WERI-Rb-1 (cell line): ENCODE measurements around the gene GGTA1.
"Not testable (repeated sequence)": the region's sequence is repeated elsewhere in the genome, so short reads cannot be mapped to it uniquely, and the experiment has no call there.

Experiments
- DNase-seq: peaks from one replicate; pipeline ENCODE4 v3.0.0-alpha.2; 2020
- H3K27ac ChIP-seq: fragments of 250-450 bp; sonication (Bioruptor Pico); 2 replicates; pipeline ENCODE4 v1.5.1; 2020; ENCODE audit warnings: mild to moderate bottlenecking, moderate library complexity
- H3K27me3 ChIP-seq: fragments of 250-450 bp; sonication (Bioruptor Pico); 2 replicates; pipeline ENCODE4 v1.5.1; 2021; ENCODE audit warnings: mild to moderate bottlenecking, low read depth, moderate library complexity; ENCODE audit not compliant: insufficient read depth, severe bottlenecking
- H3K36me3 ChIP-seq: fragments of 250-450 bp; sonication (Bioruptor Pico); 2 replicates; pipeline ENCODE4 v1.5.1; 2020; ENCODE audit warnings: mild to moderate bottlenecking, moderate library complexity
- H3K4me3 ChIP-seq: 2 replicates; pipeline ENCODE4 v1.5.1; 2011; ENCODE audit warnings: low read depth, mild to moderate bottlenecking, control low read depth, low read length
- H3K9me3 ChIP-seq: fragments of 250-450 bp; sonication (Bioruptor Pico); 2 replicates; pipeline ENCODE4 v1.5.1; 2021; ENCODE audit warnings: mild to moderate bottlenecking, moderate library complexity; ENCODE audit not compliant: severe bottlenecking
- CTCF ChIP-seq: IDR thresholded peaks from 2 replicates; pipeline ENCODE4 v1.5.1; 2011; ENCODE audit warnings: low read depth, mild to moderate bottlenecking, control low read depth, inconsistent platforms, low read length

Gene GGTA1

GRCh38 chr9:121527371-121527770 lies 27.7 kb upstream of the GGTA1 start:
- TF ChIP-seq CTCF = no peak
- Histone ChIP-seq H3K36me3 (no peaks in the 10 kb centered on the region), H3K9me3 (peaks cover 2% of the 10 kb centered on the region), H3K4me3 (no peak overlapping the region), H3K27me3 (no peaks in the 10 kb centered on the region), H3K27ac (no peak overlapping the region)
- no peak for DNase-seq

DNA sequence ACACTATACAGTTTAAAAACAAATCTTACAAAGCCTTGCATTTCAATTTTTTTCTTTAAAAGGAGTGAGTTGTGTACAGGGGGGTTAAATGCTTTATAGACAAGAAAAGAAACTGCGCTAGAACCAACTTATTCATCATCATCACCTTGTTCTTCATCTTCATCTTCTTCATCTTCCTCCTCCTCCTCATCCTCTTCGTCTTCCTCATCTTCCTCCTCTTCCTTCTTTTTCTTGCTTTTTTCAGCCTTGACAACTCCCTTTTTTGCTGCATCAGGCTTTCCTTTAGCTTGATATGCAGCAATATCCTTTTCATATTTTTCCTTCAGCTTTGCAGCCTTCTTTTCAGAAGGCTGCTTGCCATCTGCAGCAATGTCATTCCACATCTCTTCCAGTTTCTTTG lies 20.0 kb upstream of the GGTA1 start:
- H3K27me3 ChIP-seq, H3K27ac ChIP-seq, H3K36me3 ChIP-seq, H3K4me3 ChIP-seq, DNase-seq: not testable (repeated sequence)
- H3K9me3 ChIP-seq = peaks cover 14% of the 10 kb centered on the region

DNA sequence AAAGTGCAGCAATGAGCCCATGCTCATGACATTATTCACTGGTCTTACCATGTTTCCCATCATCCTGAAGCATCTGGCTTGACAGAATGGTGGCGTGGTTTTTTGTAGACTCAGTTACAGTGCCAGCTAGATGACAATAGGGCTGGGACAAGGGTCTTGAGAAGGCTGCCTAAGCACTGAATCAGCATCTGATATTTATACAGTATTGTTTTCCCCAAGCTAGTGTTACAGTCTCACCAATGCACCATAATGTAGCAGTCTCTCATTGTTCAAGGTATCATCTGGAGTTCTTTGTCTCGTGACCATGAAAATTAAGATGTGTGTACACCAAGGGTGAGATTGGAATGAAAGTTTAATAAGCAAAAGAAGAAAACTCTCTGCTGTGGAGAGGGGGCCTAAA lies 19.0 kb upstream of the GGTA1 start:
- no peak for TF ChIP-seq CTCF
- no peaks in the 10 kb centered on the region for H3K36me3 ChIP-seq
- no peak overlapping the region for H3K27ac ChIP-seq
- H3K9me3 ChIP-seq = peaks cover 14% of the 10 kb centered on the region
- H3K27me3 ChIP-seq = no peaks in the 10 kb centered on the region
- no peak for DNase-seq
- H3K4me3 ChIP-seq = no peak overlapping the region

- not testable (repeated sequence) for H3K36me3 ChIP-seq
Measured at GRCh38 chr9:121513166-121513565, 13.5 kb upstream of the GGTA1 start.

GRCh38 chr9:121510766-121511550 lies 11.3 kb upstream of the GGTA1 start:
- H3K9me3 ChIP-seq = no peaks in the 10 kb centered on the region
- no peak for TF ChIP-seq CTCF
- DNase-seq = no peak
- H3K27ac ChIP-seq = no peak overlapping the region
- H3K36me3 ChIP-seq = no peaks in the 10 kb centered on the region
- no peak overlapping the region for H3K4me3 ChIP-seq
- H3K27me3 ChIP-seq = no peaks in the 10 kb centered on the region

More at GRCh38 chr9:121513166-121513565, 13.5 kb upstream of the GGTA1 start:
- not testable (repeated sequence) for DNase-seq, H3K27ac ChIP-seq, H3K4me3 ChIP-seq, H3K9me3 ChIP-seq, H3K27me3 ChIP-seq

DNA sequence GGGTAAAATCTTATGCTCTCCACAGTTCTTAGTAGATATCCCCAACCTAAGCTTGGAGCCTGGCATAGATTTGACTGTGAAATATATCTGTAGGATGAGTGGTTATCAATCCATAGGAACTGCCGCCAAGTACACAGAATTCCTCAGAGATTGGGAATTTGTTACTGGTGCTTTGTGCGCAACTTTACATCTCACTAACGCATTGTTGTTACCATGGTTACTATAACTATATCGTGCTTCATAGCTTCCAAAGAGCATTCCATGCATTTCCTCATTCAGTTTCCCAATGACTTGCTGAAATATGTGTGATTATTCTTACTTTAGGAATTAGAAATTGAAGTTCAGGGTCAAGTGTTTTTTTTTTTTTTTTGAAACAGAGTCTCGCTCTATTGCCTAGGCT lies 9.5 kb upstream of the GGTA1 start:
- H3K27me3 ChIP-seq = no peaks in the 10 kb centered on the region
- no peak overlapping the region for H3K4me3 ChIP-seq
- H3K9me3 ChIP-seq = no peaks in the 10 kb centered on the region
- no peak overlapping the region for H3K27ac ChIP-seq
- no peak for DNase-seq
- H3K36me3 ChIP-seq = no peaks in the 10 kb centered on the region
- no peak for TF ChIP-seq CTCF

GRCh38 chr9:121508415-121508814 lies 8.8 kb upstream of the GGTA1 start:
- H3K27ac ChIP-seq = no peak overlapping the region
- no peaks in the 10 kb centered on the region for H3K9me3 ChIP-seq
- H3K27me3 ChIP-seq = no peaks in the 10 kb centered on the region
- no peak for DNase-seq
- H3K4me3 ChIP-seq = no peak overlapping the region
- TF ChIP-seq CTCF = no peak
- H3K36me3 ChIP-seq = no peaks in the 10 kb centered on the region
